HG02970 (cell line): ENCODE results near the gene RFC5.
"Not testable (repeated sequence)": the region's sequence is repeated elsewhere in the genome, so short reads cannot be mapped to it uniquely, and the experiment has no call there.

Experiments
- ATAC-seq: cut with Tn5 transposase; IDR thresholded peaks from one replicate; pipeline ENCODE4 v1.9.1; 2021; ENCODE audit warnings: mild to moderate bottlenecking, moderate library complexity, moderate number of reproducible peaks; ENCODE audit not compliant: unreplicated experiment, low FRiP score

RFC5 gene

GRCh38 chr12:118068445-118068844 lies 51.9 kb downstream of the RFC5 start:
- ATAC-seq = no peak

GRCh38 chr12:118070650-118071049 lies 54.1 kb downstream of the RFC5 start:
- ATAC-seq = no peak

- no peak for ATAC-seq
These were observed 57.3 kb downstream of the RFC5 start for GRCh38 chr12:118073768-118074167.

DNA sequence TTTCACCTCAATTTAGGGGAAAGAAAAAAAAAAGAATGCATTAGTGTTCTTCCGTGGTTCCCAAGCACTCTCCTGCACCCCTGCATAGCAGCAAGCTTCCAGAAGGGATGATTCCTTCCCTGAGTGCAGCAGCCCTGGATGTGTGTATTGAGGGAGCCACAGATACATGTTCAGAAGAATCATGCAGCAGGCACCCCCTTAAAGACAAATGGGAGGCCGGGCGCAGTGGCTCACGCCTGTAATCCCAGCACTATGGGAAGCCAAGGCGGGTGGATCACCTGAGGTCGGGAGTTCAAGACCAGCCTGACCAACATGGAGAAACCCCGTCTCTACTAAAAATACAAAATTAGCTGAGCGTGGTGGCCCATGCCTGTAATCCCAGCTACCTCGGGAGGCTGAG lies 65.0 kb downstream of the RFC5 start:
- not testable (repeated sequence) for ATAC-seq
